ENCODE results near the gene VTI1A.

DNA sequence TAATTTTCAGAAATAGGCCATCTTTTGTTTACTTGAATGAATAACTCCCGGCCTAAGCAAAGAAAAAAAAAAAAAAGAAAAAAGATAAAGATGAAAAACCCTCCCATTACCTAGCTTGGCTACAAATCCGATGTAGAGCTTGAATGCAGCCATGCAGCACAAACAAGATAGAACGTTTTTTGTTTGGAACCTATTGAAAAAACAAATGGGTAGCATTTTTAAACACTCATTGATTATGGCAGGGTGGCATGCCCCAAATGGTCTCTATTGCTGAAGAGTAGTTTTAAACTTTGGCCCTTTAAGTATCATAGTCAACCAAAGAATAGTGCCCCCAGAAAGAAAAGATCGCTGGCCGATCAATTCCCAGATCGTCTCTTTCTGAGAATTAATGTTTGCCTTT, 84.4 kb downstream of the VTI1A start:
- TF ChIP-seq CTCF (IDR thresholded peaks at IDR 0.05; ENCODE audit: poor library complexity) (no peak), EZH2phosphoT487 (IDR thresholded peaks at IDR 0.05; ENCODE audit: low read depth, severe bottlenecking, unreplicated experiment) (no peak)
